Astrocyte of the cerebellum (primary cell): ENCODE results near the gene PTPRQ.

Experiments used
- DNase-seq: peaks from one replicate; pipeline ENCODE4 v3.0.0-alpha.2; 2011; ENCODE audit warnings: low read depth
- H3K4me3 ChIP-seq: 2 replicates; pipeline ENCODE4 v1.5.1; 2011; ENCODE audit warnings: mild to moderate bottlenecking, low read depth, low read length, moderate library complexity
- in situ Hi-C: cut with HindIII; loops from 2 replicates; pipeline ENCODE4 v1.10.0; 2017; ENCODE audit warnings: low sequenced_read_pairs
- TF ChIP-seq, protein P1 (sequence below): IDR thresholded peaks from 2 replicates; pipeline ENCODE4 v1.5.1; 2012; ENCODE audit warnings: low read length, low read depth, moderate library complexity, mild to moderate bottlenecking; ENCODE audit errors: missing control alignments

The PTPRQ gene

GRCh38 chr12:80565271-80565670, 121.2 kb downstream of the PTPRQ start:
- in situ Hi-C loops: no loop called here
- TF ChIP-seq, protein P1, sequence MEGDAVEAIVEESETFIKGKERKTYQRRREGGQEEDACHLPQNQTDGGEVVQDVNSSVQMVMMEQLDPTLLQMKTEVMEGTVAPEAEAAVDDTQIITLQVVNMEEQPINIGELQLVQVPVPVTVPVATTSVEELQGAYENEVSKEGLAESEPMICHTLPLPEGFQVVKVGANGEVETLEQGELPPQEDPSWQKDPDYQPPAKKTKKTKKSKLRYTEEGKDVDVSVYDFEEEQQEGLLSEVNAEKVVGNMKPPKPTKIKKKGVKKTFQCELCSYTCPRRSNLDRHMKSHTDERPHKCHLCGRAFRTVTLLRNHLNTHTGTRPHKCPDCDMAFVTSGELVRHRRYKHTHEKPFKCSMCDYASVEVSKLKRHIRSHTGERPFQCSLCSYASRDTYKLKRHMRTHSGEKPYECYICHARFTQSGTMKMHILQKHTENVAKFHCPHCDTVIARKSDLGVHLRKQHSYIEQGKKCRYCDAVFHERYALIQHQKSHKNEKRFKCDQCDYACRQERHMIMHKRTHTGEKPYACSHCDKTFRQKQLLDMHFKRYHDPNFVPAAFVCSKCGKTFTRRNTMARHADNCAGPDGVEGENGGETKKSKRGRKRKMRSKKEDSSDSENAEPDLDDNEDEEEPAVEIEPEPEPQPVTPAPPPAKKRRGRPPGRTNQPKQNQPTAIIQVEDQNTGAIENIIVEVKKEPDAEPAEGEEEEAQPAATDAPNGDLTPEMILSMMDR: no peak
- no peak for DNase-seq
- H3K4me3 ChIP-seq: no peak overlapping the region

GRCh38 chr12:80567401-80567800, 123.4 kb downstream of the PTPRQ start:
- no peak for DNase-seq
- H3K4me3 ChIP-seq: no peak overlapping the region
- in situ Hi-C loops: no loop called here
- TF ChIP-seq, protein P1: no peak

- TF ChIP-seq, protein P1: no peak
- DNase-seq: no peak
- in situ Hi-C loops: no loop called here
- H3K4me3 ChIP-seq: no peak overlapping the region
These were observed 132.8 kb downstream of the PTPRQ start for GRCh38 chr12:80576641-80577418.

- no peak overlapping the region for H3K4me3 ChIP-seq
- in situ Hi-C loops: no loop called here
- peak; percentile 90 for DNase-seq
- TF ChIP-seq, protein P1: no peak
These were observed 136.2 kb downstream of the PTPRQ start for GRCh38 chr12:80580254-80580653.

GRCh38 chr12:80581783-80582182, 137.7 kb downstream of the PTPRQ start:
- TF ChIP-seq, protein P1: no peak
- in situ Hi-C loops: no loop called here

GRCh38 chr12:80582431-80582830, 138.4 kb downstream of the PTPRQ start:
- no peak for DNase-seq
- in situ Hi-C loops: no loop called here
- TF ChIP-seq, protein P1: no peak
- no peak overlapping the region for H3K4me3 ChIP-seq

More at GRCh38 chr12:80581783-80582182, 137.7 kb downstream of the PTPRQ start:
- no peak overlapping the region for H3K4me3 ChIP-seq
- no peak for DNase-seq
